22Rv1 (cell line): Measurements from ENCODE around the gene ZNF814.
A peak's percentile ranks its signal among the peaks of the same experiment; 100 is the strongest.

Experiments used
- H3K27ac ChIP-seq: fragments of 450-650 bp; 2 replicates; pipeline ENCODE4 v1.5.1; 2017
- ZFX ChIP-seq: fragments of 450-650 bp; IDR thresholded peaks from 2 replicates; pipeline ENCODE4 v1.6.1; 2017; ENCODE audit warnings: antibody characterized with exemption, borderline replicate concordance
- TF ChIP-seq, protein P1 (sequence below): fragments of 450-650 bp; IDR thresholded peaks from 2 replicates; pipeline ENCODE4 v1.5.1; 2017; ENCODE audit warnings: mild to moderate bottlenecking

ZNF814 gene

GRCh38 chr19:57813919-57814504, 74.8 kb downstream of the ZNF814 start:
- TF ChIP-seq, protein P1, sequence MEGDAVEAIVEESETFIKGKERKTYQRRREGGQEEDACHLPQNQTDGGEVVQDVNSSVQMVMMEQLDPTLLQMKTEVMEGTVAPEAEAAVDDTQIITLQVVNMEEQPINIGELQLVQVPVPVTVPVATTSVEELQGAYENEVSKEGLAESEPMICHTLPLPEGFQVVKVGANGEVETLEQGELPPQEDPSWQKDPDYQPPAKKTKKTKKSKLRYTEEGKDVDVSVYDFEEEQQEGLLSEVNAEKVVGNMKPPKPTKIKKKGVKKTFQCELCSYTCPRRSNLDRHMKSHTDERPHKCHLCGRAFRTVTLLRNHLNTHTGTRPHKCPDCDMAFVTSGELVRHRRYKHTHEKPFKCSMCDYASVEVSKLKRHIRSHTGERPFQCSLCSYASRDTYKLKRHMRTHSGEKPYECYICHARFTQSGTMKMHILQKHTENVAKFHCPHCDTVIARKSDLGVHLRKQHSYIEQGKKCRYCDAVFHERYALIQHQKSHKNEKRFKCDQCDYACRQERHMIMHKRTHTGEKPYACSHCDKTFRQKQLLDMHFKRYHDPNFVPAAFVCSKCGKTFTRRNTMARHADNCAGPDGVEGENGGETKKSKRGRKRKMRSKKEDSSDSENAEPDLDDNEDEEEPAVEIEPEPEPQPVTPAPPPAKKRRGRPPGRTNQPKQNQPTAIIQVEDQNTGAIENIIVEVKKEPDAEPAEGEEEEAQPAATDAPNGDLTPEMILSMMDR, result no peak
- TF ChIP-seq ZFX, result no peak
- peak overlapping the region; percentile 84 for H3K27ac ChIP-seq

DNA sequence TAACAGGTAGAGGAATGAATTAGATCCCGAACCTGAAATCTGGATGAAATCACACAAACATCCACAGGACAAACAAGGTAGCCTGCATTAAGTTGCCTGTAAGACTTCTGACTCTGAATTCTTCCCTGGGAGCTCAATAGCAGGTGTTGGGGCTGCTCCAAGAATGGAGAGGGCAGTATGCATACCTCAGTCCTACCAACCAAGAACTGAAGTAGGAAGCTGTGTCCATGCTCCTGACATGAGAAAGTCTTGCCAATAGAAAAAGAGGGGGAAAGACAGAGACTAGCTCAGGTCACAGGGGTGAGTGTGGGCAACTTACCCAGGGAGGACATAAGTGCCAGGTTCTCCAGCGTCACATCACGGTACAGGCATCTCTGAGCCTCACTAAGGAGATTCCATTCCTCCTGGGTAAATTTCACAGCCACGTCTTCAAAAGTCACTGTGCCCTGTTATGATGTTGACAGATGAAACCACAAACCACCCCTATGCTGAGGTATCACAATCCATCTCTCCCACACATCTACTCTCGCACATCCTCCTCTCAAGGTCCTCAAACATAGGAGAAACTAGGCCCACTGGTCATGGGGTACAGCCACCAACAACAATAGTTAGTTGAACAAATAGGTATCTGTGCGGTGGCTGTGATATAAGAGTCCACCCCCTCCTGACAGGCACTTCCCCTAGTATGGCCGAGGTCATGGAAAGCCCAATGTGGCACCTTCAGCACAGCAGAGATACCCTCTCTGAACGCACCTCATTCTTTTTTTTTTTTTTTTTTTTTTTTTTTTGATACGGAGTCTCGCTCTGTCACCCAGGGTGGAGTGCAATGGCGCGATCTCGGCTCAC, 75.6 kb downstream of the ZNF814 start:
- peak overlapping the region; percentile 84; the same call in 1 of the 2 replicates for H3K27ac ChIP-seq

- no peak for TF ChIP-seq ZFX
- TF ChIP-seq, protein P1, result no peak
- no peak overlapping the region for H3K27ac ChIP-seq
These were observed 76.6 kb downstream of the ZNF814 start for GRCh38 chr19:57812226-57812625.

GRCh38 chr19:57810410-57811295, 78.2 kb downstream of the ZNF814 start:
- peak overlapping the region; percentile 40 for H3K27ac ChIP-seq

- 0 out of 2 replicates have a peak overlapping the region, but pooled peaks have one; percentile 17 for H3K27ac ChIP-seq
- TF ChIP-seq, protein P1, result no peak
- TF ChIP-seq ZFX, result no peak
These were observed 81.3 kb downstream of the ZNF814 start for GRCh38 chr19:57807541-57807940.

DNA sequence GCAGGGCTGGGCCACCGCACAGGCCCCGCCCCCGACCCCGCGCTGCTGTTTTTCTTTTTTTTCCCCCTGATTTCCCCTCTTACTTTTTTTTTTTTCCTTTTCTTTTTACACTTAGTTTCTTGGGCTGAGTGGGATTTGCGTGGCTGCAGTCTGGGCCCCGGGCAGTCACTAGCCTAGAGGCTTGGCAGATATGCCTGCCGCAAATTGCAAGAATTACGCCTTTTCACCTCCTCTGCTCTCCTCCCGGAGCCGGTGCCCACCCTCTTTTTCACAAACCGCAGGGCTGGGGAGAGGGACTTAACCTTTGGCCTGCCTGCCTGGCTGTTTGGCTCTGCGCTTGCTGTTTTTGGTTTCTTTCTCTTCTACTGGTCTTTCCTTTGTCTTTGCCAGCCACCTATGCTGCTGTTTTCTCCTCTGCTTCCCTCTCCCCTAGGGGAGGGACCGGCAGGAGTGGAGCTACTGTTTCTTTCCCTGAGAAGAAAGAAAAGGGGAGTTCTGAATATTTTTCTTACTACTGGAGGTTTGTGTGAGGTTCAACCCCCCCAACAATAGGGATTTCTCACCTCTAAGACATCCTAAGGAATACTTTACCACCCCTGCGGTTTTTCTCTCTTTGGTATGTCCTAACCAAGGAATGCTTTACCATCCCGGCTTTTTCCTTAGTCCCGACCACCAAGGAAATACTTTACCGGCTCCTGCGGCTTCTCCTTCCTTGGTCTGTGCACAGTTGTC, 85.1 kb downstream of the ZNF814 start:
- H3K27ac ChIP-seq, result peak overlapping the region; percentile 86
- TF ChIP-seq ZFX, result no peak
- TF ChIP-seq, protein P1, result no peak

GRCh38 chr19:57803265-57803593, 85.6 kb downstream of the ZNF814 start:
- peak overlapping the region; percentile 86 for H3K27ac ChIP-seq
- TF ChIP-seq ZFX, result no peak
- TF ChIP-seq, protein P1, result no peak
